HepG2 (cell line): ENCODE data around the gene MED4. TPM values are rescaled to one million over a fixed set of nuclear protein-coding genes. Genes with fewer than 3 reads are reported as not detected.

Source experiments
- CCDC6 ChIP-seq: sonication (generic); formaldehyde crosslinking; IDR thresholded peaks from 2 replicates; pipeline ENCODE4 v1.8.1; 2022; ENCODE audit warnings: mild to moderate bottlenecking, missing genetic modification reagents, moderate library complexity
- HMGXB3 ChIP-seq: sonication (generic); formaldehyde crosslinking; IDR thresholded peaks from 2 replicates; pipeline ENCODE4 v1.4.0; 2020; ENCODE audit warnings: missing genetic modification reagents, borderline replicate concordance
- HNRNPL ChIP-seq: fragments of 200-400 bp; formaldehyde crosslinking; IDR thresholded peaks from 2 replicates; pipeline ENCODE4 v1.6.1; 2017; ENCODE audit warnings: mild to moderate bottlenecking, low read depth, low read length
- NFE2 ChIP-seq: sonication (generic); formaldehyde crosslinking; IDR thresholded peaks from 2 replicates; pipeline ENCODE4 v1.4.0; 2020; ENCODE audit warnings: missing genetic modification reagents
- ZBTB40 ChIP-seq, 2 experiments: fragments of 450-650 bp in 1 of 2; sonication (generic) in 1 of 2; formaldehyde crosslinking in 1 of 2; IDR thresholded peaks; 2 replicates each; pipeline versions ENCODE4 v1.6.1 to v1.8.0; 2016 to 2022; ENCODE audit warnings: antibody characterized with exemption in 1 of 2, mild to moderate bottlenecking in 1 of 2, missing genetic modification reagents in 1 of 2
- ZFP82 ChIP-seq: sonication (generic); formaldehyde crosslinking; IDR thresholded peaks from 2 replicates; pipeline ENCODE4 v1.5.1; 2020; ENCODE audit warnings: mild to moderate bottlenecking, missing genetic modification reagents, borderline replicate concordance
- ZNF230 ChIP-seq: sonication (generic); formaldehyde crosslinking; IDR thresholded peaks from 2 replicates; pipeline ENCODE4 v1.4.0; 2020; ENCODE audit warnings: mild to moderate bottlenecking, missing genetic modification reagents
- ZNF460 ChIP-seq: sonication (generic); formaldehyde crosslinking; IDR thresholded peaks from 2 replicates; pipeline ENCODE4 v1.5.1; 2020; ENCODE audit warnings: missing genetic modification reagents, mild to moderate bottlenecking, borderline replicate concordance
- ZNF629 ChIP-seq: sonication (generic); formaldehyde crosslinking; conservative IDR thresholded peaks from 2 replicates; pipeline ENCODE4 v1.5.0; 2020; ENCODE audit warnings: missing genetic modification reagents
- ZNF678 ChIP-seq: sonication (generic); formaldehyde crosslinking; IDR thresholded peaks from 2 replicates; pipeline ENCODE4 v1.4.0; 2020; ENCODE audit warnings: mild to moderate bottlenecking, missing genetic modification reagents
- ZNF781 ChIP-seq: sonication (generic); formaldehyde crosslinking; IDR thresholded peaks from 2 replicates; pipeline ENCODE4 v1.5.1; 2020; ENCODE audit warnings: borderline replicate concordance, mild to moderate bottlenecking, missing genetic modification reagents; ENCODE audit errors: not compliant biosample characterization
- polyA plus RNA-seq, 8 experiments: library from polyadenylated mRNA; depleted of rRNA in 3 of 8; stranded (reverse) in 7 of 8; unstranded in 1 of 8; fragments of >200 nt; fragmentation: Illumina TruSeq in 4 of 8; extraction: Trizol in 4 of 8; gene quantifications; 2 replicates each; pipeline versions ENCODE4 v1.2.1 to v1.2.3, GENCODE V29; 2011 to 2016; ENCODE audit warnings: low read depth in 4 of 8, missing spikeins in 1 of 8, mixed read lengths in 1 of 8; ENCODE audit not compliant: insufficient read depth in 1 of 8
- total RNA-seq, 5 experiments: library from RNA; depleted of rRNA; stranded (reverse); fragments of >200 nt; fragmentation: Illumina TruSeq; extraction: Trizol; gene quantifications; 2 replicates each; pipeline ENCODE4 v1.2.3, GENCODE V29; 2016; ENCODE audit warnings: low read depth in 1 of 5
- TF ChIP-seq, protein P1 (sequence below): sonication (generic); formaldehyde crosslinking; IDR thresholded peaks from 2 replicates; pipeline ENCODE4 v1.4.0; 2020; ENCODE audit warnings: missing genetic modification reagents

MED4 gene
- total and polyA plus RNA-seq, 2 of the 13 experiments (the other 11 are each of a cell fraction or from before 2014, with no cell fraction given): 49.4 to 57.8 TPM

- TF ChIP-seq NFE2 (CRISPR knock-in tag): 0 out of 2 replicates have a peak, but pooled peaks have one; percentile 41
- no peak for TF ChIP-seq ZBTB40 (IDR thresholded peaks at IDR 0.05)
- TF ChIP-seq ZBTB40 (CRISPR knock-in tag; IDR thresholded peaks at IDR 0.05): peak; percentile 89
- peak; percentile 36; the same call in 1 of the 2 replicates for TF ChIP-seq ZNF460 (CRISPR knock-in tag)
- TF ChIP-seq CCDC6: peak; percentile 99
- peak; percentile 86 for TF ChIP-seq ZNF678
- TF ChIP-seq ZNF629 (CRISPR knock-in tag): 0 out of 2 replicates have a peak, but pooled peaks have one; percentile 9
- TF ChIP-seq HMGXB3: peak; percentile 31; the same call in 1 of the 2 replicates
- peak; percentile 74; the same call in 1 of the 2 replicates for TF ChIP-seq HNRNPL
- TF ChIP-seq ZFP82 (CRISPR knock-in tag): peak; percentile 95
- peak; percentile 98 for TF ChIP-seq ZNF230 (CRISPR knock-in tag)
- TF ChIP-seq ZNF781: peak; percentile 86
- TF ChIP-seq, protein P1, sequence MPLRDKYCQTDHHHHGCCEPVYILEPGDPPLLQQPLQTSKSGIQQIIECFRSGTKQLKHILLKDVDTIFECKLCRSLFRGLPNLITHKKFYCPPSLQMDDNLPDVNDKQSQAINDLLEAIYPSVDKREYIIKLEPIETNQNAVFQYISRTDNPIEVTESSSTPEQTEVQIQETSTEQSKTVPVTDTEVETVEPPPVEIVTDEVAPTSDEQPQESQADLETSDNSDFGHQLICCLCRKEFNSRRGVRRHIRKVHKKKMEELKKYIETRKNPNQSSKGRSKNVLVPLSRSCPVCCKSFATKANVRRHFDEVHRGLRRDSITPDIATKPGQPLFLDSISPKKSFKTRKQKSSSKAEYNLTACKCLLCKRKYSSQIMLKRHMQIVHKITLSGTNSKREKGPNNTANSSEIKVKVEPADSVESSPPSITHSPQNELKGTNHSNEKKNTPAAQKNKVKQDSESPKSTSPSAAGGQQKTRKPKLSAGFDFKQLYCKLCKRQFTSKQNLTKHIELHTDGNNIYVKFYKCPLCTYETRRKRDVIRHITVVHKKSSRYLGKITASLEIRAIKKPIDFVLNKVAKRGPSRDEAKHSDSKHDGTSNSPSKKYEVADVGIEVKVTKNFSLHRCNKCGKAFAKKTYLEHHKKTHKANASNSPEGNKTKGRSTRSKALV (CRISPR knock-in tag): peak; percentile 89
Observed at GRCh38 chr13:48037346-48038173, 57.3 kb downstream of the MED4 start, which contains the start of gene NUDT15 (continued).
